ENCODE results near the gene ADAMTSL2.
"Not testable (repeated sequence)": the region's sequence is repeated elsewhere in the genome, so short reads cannot be mapped to it uniquely, and the experiment has no call there.

Gene ADAMTSL2

GRCh38 chr9:133558191-133559126, 24.0 kb downstream of the ADAMTSL2 start:
- DNase-seq (ENCODE audit: low read depth in 2 of 2) = peak; percentile 74 to 75

- no peak for DNase-seq (ENCODE audit: low read depth in 2 of 2)
Measured at GRCh38 chr9:133560311-133560710, 25.8 kb downstream of the ADAMTSL2 start.

GRCh38 chr9:133560944-133561343, 26.4 kb downstream of the ADAMTSL2 start:
- DNase-seq (ENCODE audit: low read depth in 2 of 2) = no peak

GRCh38 chr9:133561976-133562554, 27.6 kb downstream of the ADAMTSL2 start:
- DNase-seq (ENCODE audit: low read depth in 2 of 2) = no peak

- DNase-seq (ENCODE audit: low read depth in 2 of 2) = no peak
Measured at GRCh38 chr9:133562611-133563290, 28.2 kb downstream of the ADAMTSL2 start.

GRCh38 chr9:133563291-133563796, 28.8 kb downstream of the ADAMTSL2 start:
- DNase-seq (ENCODE audit: low read depth in 2 of 2) = no peak

- not testable (repeated sequence) for DNase-seq (ENCODE audit: low read depth in 2 of 2)
Measured at GRCh38 chr9:133563814-133564213, 29.3 kb downstream of the ADAMTSL2 start.

GRCh38 chr9:133564451-133565116, 30.1 kb downstream of the ADAMTSL2 start:
- DNase-seq (ENCODE audit: low read depth in 2 of 2) = no peak

GRCh38 chr9:133566382-133566781, 31.9 kb downstream of the ADAMTSL2 start:
- DNase-seq (ENCODE audit: low read depth in 2 of 2) = no peak

GRCh38 chr9:133566817-133567216, 32.3 kb downstream of the ADAMTSL2 start:
- DNase-seq (ENCODE audit: low read depth in 2 of 2) = no peak

- no peak for DNase-seq (ENCODE audit: low read depth in 2 of 2)
Measured at GRCh38 chr9:133568186-133568585, 33.7 kb downstream of the ADAMTSL2 start.

GRCh38 chr9:133569121-133569785, 34.7 kb downstream of the ADAMTSL2 start:
- no peak for DNase-seq (ENCODE audit: low read depth in 2 of 2)

GRCh38 chr9:133569891-133570690, 35.6 kb downstream of the ADAMTSL2 start:
- DNase-seq (ENCODE audit: low read depth in 2 of 2) = no peak

GRCh38 chr9:133570691-133571080, 36.2 kb downstream of the ADAMTSL2 start:
- DNase-seq (ENCODE audit: low read depth in 2 of 2) = no peak

- no peak for DNase-seq (ENCODE audit: low read depth in 2 of 2)
Measured at GRCh38 chr9:133571391-133571890, 36.9 kb downstream of the ADAMTSL2 start.

- no peak for DNase-seq (ENCODE audit: low read depth in 2 of 2)
Measured at GRCh38 chr9:133571896-133572595, 37.5 kb downstream of the ADAMTSL2 start.

GRCh38 chr9:133572821-133573361, 38.4 kb downstream of the ADAMTSL2 start:
- no peak for DNase-seq (ENCODE audit: low read depth in 2 of 2)

GRCh38 chr9:133573791-133574515, 39.4 kb downstream of the ADAMTSL2 start:
- no peak for DNase-seq (ENCODE audit: low read depth in 2 of 2)

- DNase-seq (ENCODE audit: low read depth in 2 of 2) = no peak
Measured at GRCh38 chr9:133574771-133575170, 40.3 kb downstream of the ADAMTSL2 start.
